ENCODE measurements around the gene FLCN.
A peak's percentile ranks its signal among the peaks of the same experiment; 100 is the strongest.

DNA sequence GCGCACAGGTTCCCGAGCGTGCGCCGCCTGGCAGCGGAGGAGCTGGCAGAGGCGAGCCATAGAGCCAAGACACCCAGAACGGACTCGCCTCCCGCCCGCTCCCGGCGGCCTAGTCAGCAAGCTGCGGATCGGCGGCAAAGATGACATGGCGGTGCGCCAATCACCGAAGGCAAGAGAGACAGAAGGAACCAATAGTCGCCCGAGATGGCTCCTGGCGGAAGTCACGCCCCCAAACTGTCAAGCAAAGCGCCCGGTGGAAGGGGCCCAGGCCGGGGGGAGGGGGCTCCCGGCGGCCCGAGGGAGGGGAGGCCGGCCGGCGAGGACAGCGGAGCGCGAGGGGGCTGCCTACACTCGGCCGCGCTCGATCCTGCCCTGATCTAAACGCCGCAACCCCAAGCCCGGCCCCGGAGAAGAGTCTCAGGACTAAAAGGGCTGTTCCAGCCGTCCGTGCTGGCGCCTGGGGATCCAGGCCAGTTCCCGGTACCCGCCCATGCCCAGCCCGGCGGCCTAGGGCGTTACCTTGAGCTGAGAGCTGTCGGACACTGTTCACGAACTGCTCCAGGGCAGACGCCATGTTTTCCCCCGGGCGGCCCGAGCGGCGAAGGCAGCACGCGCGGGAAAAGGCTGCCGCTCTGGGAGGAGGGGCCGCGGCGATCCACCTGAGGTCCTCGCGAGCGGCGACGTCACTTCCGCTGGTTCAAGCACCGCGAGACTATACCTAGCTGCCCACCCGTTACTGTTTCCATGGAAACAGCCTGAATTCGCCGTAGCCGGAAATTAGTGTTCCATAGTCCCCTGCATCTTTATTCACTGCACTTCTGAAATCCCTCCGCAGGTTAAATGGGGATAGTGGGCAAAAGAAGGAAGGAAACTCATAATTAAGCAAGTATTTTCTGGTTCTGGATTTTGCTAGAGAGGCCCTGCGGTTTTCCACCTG, 43.9 kb upstream of the FLCN start, which contains the start of gene COPS3:
- TF ChIP-seq, protein P1, sequence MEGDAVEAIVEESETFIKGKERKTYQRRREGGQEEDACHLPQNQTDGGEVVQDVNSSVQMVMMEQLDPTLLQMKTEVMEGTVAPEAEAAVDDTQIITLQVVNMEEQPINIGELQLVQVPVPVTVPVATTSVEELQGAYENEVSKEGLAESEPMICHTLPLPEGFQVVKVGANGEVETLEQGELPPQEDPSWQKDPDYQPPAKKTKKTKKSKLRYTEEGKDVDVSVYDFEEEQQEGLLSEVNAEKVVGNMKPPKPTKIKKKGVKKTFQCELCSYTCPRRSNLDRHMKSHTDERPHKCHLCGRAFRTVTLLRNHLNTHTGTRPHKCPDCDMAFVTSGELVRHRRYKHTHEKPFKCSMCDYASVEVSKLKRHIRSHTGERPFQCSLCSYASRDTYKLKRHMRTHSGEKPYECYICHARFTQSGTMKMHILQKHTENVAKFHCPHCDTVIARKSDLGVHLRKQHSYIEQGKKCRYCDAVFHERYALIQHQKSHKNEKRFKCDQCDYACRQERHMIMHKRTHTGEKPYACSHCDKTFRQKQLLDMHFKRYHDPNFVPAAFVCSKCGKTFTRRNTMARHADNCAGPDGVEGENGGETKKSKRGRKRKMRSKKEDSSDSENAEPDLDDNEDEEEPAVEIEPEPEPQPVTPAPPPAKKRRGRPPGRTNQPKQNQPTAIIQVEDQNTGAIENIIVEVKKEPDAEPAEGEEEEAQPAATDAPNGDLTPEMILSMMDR (IDR thresholded peaks at IDR 0.05), result no peak
- peak; percentile 48; the same call in 1 of the 2 replicates for TF ChIP-seq BHLHE40 (IDR thresholded peaks at IDR 0.05; ENCODE audit: low read depth, low read length)
- TF ChIP-seq CEBPB (IDR thresholded peaks at IDR 0.05), result no peak
- TF ChIP-seq, protein P2, sequence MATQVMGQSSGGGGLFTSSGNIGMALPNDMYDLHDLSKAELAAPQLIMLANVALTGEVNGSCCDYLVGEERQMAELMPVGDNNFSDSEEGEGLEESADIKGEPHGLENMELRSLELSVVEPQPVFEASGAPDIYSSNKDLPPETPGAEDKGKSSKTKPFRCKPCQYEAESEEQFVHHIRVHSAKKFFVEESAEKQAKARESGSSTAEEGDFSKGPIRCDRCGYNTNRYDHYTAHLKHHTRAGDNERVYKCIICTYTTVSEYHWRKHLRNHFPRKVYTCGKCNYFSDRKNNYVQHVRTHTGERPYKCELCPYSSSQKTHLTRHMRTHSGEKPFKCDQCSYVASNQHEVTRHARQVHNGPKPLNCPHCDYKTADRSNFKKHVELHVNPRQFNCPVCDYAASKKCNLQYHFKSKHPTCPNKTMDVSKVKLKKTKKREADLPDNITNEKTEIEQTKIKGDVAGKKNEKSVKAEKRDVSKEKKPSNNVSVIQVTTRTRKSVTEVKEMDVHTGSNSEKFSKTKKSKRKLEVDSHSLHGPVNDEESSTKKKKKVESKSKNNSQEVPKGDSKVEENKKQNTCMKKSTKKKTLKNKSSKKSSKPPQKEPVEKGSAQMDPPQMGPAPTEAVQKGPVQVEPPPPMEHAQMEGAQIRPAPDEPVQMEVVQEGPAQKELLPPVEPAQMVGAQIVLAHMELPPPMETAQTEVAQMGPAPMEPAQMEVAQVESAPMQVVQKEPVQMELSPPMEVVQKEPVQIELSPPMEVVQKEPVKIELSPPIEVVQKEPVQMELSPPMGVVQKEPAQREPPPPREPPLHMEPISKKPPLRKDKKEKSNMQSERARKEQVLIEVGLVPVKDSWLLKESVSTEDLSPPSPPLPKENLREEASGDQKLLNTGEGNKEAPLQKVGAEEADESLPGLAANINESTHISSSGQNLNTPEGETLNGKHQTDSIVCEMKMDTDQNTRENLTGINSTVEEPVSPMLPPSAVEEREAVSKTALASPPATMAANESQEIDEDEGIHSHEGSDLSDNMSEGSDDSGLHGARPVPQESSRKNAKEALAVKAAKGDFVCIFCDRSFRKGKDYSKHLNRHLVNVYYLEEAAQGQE (IDR thresholded peaks at IDR 0.05), result peak; percentile 80
- TF ChIP-seq, protein P3, sequence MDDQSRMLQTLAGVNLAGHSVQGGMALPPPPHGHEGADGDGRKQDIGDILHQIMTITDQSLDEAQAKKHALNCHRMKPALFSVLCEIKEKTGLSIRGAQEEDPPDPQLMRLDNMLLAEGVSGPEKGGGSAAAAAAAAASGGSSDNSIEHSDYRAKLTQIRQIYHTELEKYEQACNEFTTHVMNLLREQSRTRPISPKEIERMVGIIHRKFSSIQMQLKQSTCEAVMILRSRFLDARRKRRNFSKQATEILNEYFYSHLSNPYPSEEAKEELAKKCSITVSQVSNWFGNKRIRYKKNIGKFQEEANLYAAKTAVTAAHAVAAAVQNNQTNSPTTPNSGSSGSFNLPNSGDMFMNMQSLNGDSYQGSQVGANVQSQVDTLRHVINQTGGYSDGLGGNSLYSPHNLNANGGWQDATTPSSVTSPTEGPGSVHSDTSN (IDR thresholded peaks at IDR 0.05), result peak; percentile 90
- TF ChIP-seq NPAS2 (CRISPR knock-in tag; IDR thresholded peaks at IDR 0.05; ENCODE audit: borderline replicate concordance), result no peak
- peak; percentile 77 for TF ChIP-seq POLR2A (IDR thresholded peaks at IDR 0.05; ENCODE audit: low read length)
- TF ChIP-seq MAZ (IDR thresholded peaks at IDR 0.05; ENCODE audit: borderline replicate concordance, low read depth, low read length), result no peak
- TF ChIP-seq, protein P4, sequence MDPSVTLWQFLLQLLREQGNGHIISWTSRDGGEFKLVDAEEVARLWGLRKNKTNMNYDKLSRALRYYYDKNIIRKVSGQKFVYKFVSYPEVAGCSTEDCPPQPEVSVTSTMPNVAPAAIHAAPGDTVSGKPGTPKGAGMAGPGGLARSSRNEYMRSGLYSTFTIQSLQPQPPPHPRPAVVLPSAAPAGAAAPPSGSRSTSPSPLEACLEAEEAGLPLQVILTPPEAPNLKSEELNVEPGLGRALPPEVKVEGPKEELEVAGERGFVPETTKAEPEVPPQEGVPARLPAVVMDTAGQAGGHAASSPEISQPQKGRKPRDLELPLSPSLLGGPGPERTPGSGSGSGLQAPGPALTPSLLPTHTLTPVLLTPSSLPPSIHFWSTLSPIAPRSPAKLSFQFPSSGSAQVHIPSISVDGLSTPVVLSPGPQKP (IDR thresholded peaks at IDR 0.05; ENCODE audit: low read depth, low read length), result no peak
- TF ChIP-seq, protein P5, sequence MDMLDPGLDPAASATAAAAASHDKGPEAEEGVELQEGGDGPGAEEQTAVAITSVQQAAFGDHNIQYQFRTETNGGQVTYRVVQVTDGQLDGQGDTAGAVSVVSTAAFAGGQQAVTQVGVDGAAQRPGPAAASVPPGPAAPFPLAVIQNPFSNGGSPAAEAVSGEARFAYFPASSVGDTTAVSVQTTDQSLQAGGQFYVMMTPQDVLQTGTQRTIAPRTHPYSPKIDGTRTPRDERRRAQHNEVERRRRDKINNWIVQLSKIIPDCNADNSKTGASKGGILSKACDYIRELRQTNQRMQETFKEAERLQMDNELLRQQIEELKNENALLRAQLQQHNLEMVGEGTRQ (IDR thresholded peaks at IDR 0.05), result no peak
- TF ChIP-seq RNF2 (IDR thresholded peaks at IDR 0.05; ENCODE audit: borderline replicate concordance, low read depth), result no peak

All from A549 (cell line).